COR-L47 (cell line): ENCODE data around the gene FOXE1.

Experiments used
- DNase-seq: peaks from one replicate; lab custom pipeline; 2025; lab: John Stamatoyannopoulos, UW

Gene FOXE1

GRCh38 chr9:97866848-97867247, 13.8 kb downstream of the FOXE1 start:
- no peak for DNase-seq

- no peak for DNase-seq
Observed at GRCh38 chr9:97868859-97869258, 15.8 kb downstream of the FOXE1 start.

DNA sequence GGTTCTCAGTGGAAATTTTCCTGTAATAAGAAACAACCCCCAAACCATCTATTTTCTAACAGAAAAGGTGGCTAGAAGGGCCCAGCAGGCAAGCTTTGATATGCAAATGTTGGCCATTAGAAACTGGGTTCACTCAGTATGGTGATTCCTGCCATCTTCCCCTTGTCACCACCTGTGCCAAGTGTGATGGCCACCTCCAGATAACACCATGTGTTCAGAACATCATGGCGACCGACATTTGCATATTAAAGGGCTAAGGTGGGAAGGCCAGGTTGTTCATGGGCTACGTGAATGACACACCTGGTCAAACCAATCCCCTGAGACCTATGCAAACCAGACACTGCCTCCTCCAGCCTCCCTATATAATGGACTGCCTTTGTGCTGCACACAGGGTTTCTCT, 20.4 kb downstream of the FOXE1 start:
- no peak for DNase-seq

GRCh38 chr9:97873882-97874281, 20.9 kb downstream of the FOXE1 start:
- no peak for DNase-seq

GRCh38 chr9:97874624-97875023, 21.6 kb downstream of the FOXE1 start:
- peak; percentile 88 for DNase-seq

DNA sequence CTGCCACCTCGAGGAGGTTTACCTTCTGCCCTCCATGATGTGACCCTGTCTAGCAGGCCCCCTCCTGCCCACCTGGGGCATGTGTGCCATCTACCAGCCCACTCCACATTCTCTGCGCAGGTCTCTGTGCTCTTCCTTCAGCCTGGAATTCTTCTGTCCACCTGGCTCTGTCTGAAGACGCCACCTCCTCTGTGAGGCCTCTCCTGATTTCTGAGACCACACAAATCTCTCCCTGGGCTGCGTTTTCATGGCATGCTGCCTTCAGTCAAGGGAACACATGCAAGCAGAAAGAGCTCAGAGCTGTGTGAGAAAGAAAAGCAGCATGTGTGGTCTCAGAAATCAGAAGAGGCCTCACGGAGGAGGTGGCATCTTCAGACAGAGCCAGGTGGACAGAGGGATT, 22.1 kb downstream of the FOXE1 start:
- DNase-seq: no peak

DNA sequence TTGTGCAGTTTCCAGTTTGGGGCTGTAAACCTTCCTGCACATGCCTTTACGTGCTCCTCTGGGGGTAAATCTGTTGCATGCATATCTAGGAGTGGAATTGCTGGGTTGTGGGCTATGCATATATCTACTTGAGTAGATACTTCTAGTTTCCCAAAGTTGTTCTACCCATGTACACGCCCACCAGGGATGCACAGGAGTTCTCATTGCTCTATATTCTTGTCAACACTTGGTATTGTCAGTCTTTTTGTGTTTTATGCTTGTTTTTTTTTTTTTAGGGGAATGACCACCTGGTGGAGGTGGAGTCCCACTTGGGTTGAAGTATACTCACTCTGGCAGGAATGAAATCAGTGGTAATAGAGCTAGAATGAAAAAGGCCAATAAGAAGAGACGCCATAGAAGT, 23.0 kb downstream of the FOXE1 start:
- DNase-seq: no peak

GRCh38 chr9:97880336-97880735, 27.3 kb downstream of the FOXE1 start:
- DNase-seq: no peak

GRCh38 chr9:97889941-97890887, 37.2 kb downstream of the FOXE1 start:
- no peak for DNase-seq

GRCh38 chr9:97891736-97892135, 38.7 kb downstream of the FOXE1 start:
- no peak for DNase-seq

- no peak for DNase-seq
Observed at GRCh38 chr9:97892421-97892820, 39.4 kb downstream of the FOXE1 start.

DNA sequence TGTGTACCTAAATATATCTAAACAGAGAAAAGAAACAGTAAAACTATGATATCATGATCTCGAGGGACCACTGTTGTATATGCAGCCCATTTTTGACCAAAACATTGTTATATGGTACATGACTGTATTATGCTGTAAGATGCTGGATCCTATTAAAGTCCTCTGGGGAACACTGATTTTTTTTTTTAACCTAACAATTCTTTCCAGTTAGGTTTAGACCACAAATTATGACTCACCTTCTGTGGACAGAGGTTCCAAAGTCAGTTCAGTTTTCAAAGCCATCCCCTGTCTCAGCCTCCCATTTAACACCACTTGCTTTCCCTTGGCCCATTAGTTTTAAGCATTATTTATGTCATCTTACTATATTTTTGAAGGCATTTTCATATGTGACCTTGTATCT, 42.2 kb downstream of the FOXE1 start:
- no peak for DNase-seq

DNA sequence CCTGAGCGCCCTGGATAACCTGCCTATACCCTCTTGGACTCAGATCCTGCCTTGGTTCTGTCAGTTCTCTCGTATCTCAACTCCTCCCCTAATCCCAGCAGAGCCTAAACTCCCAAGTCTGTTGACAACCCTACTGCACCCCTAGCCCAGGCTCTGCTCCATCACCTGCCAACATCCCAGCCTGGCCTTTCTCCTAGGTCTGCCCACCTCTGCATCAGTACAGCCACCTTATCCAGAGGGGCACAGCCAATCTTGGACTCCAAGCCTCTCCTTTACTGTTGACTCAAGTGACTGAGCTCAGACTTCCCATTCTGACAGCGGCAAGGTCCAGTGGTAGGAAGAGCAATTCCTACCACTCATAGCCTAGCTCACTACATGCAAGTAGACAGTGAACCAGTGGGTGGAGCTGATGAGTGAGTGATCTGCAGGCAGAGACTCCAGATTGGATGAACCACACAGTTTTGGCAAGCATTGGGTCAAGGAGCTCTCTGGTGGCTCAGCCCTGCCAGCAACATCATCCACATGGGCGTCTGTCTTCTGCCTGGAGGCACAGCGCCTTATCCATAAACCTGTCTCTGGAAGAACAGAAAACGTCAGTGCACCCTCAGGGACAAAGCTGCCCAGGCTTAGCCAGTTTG, 42.8 kb downstream of the FOXE1 start:
- no peak for DNase-seq

GRCh38 chr9:97900103-97900737, 47.2 kb downstream of the FOXE1 start:
- no peak for DNase-seq

- peak; percentile 72 for DNase-seq
Observed at GRCh38 chr9:97900738-97901565, 47.9 kb downstream of the FOXE1 start.

DNA sequence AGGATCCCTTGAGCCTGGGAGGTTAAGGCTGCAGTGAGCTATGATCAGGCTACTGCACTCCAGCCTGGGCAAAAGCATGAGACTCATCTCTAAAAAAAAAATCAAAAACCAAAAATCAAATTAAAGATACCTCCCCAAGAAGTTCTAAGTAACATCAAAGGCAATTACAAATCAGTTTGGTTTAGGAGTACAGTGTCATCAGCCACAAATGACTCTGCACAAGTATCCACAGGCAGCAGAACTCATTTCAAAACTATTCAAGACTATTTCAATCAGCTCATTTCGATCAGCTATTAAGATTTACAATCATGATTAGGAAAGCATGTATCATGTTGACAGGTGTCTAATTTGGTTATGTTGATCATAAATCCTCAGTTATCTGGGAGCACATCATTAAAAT, 50.2 kb downstream of the FOXE1 start:
- DNase-seq: no peak

DNA sequence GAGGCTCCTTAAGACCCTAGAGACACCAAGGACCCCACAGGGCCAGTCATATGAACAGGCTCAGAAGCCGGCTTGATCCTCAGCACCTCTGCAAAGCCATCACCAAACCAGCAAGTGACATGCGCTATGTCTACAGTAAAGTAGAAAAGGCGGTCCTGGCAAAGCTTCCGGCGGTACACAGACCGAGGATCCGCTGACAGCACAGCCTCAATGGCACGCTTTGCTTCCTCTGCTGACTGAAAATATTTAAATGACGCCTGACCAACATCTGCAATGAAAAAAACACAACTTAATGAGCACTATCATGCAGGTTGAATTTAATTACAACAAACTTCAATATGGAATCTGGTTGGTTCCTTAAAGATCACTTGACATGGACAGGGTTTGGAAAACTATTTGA, 51.7 kb downstream of the FOXE1 start:
- no peak for DNase-seq

- no peak for DNase-seq
Observed at GRCh38 chr9:97905228-97905627, 52.2 kb downstream of the FOXE1 start.
